Astrocyte (in vitro differentiated cells and primary cell): ENCODE results near the gene KCNK15.

ENCODE experiments used
- EZH2 ChIP-seq: IDR thresholded peaks from 2 replicates; pipeline ENCODE4 v1.6.1; 2012; ENCODE audit warnings: mild to moderate bottlenecking, low read length, inconsistent platforms; ENCODE audit not compliant: insufficient read depth
- TF ChIP-seq, protein P1 (sequence below): IDR thresholded peaks from 2 replicates; pipeline ENCODE4 v1.5.1; 2011; ENCODE audit warnings: low read depth, mild to moderate bottlenecking, inconsistent platforms, low read length, moderate library complexity; ENCODE audit not compliant: insufficient read depth

DNA sequence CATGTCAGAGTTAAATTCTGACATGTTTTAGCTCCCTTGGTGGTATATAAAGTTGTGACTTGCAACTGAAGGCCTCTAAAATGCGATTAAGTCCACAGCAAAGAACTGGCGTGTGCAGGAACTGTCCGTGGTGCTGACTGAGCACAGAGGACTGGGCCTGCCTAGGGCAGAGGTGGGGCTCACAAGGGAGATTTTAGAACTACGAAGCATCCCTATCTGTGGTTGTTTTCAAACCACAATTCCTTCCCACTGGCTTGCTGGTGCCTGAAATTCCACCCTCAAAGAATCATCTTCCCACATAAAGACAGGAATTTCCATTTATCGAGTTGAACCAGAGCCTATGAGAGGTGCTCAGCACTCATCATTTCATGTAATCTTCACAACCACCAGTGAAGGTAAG is 34.6 kb downstream of the KCNK15 start:
- TF ChIP-seq, protein P1, sequence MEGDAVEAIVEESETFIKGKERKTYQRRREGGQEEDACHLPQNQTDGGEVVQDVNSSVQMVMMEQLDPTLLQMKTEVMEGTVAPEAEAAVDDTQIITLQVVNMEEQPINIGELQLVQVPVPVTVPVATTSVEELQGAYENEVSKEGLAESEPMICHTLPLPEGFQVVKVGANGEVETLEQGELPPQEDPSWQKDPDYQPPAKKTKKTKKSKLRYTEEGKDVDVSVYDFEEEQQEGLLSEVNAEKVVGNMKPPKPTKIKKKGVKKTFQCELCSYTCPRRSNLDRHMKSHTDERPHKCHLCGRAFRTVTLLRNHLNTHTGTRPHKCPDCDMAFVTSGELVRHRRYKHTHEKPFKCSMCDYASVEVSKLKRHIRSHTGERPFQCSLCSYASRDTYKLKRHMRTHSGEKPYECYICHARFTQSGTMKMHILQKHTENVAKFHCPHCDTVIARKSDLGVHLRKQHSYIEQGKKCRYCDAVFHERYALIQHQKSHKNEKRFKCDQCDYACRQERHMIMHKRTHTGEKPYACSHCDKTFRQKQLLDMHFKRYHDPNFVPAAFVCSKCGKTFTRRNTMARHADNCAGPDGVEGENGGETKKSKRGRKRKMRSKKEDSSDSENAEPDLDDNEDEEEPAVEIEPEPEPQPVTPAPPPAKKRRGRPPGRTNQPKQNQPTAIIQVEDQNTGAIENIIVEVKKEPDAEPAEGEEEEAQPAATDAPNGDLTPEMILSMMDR: no peak
- TF ChIP-seq EZH2: no peak
